ENCODE data around the gene BAZ1A. TPM values are rescaled to one million over a fixed set of nuclear protein-coding genes. Genes with fewer than 3 reads are reported as not detected.

BAZ1A gene
- total RNA-seq, 1 experiment from 2014 or later, result 136 TPM

DNA sequence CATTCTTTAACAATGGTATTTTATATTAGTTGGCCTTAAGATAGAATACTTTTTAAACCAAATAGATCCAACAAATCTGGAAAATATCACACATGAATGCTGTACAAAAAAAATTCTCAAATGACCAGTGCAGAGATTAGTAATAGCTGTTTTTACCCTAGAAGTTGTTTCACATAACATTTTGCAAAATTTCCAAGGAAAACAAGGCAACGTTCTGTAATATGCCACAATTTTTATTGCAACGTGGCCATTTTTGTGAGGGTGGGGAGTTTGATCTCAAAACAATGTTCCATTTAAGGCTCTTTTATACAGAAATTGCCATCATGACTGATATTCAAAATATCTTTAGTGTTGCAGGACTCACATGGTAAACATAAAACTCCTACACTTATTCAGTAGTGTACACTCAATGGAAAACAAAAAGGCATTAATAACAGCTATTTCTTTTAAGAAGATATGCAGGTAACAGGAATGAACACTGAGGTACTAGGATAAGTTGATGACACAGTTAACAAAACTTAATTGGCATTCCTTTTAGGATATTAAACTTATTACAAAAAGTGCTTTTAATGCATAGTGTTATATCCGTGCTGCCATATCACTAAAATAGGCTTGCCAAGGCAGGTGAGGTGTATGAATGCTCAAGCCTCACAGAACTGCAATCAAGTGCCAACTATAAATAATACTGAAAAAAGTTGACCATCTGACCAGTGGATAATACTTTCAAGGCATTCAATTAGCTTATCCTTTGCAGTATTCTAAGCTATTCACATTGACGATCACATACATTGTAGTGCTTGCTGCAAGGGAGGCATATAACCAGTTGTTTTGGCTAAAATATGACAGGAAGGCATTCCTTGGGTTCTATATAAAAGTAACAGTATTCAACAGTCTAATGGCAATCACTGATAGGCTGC lies 163.1 kb downstream of the BAZ1A start:
- H3K4me3 ChIP-seq (ENCODE audit: low read length), result peak overlapping the region; percentile 50
- no peak for DNase-seq
- H3K36me3 ChIP-seq (ENCODE audit: insufficient read depth, low read length), result peaks cover 8% of the 10 kb centered on the region; the same call in 1 of the 2 replicates
- no peaks in the 10 kb centered on the region for H4K20me1 ChIP-seq (ENCODE audit: insufficient read depth, low read depth, low read length)
- no peaks in the 10 kb centered on the region for H3K9me3 ChIP-seq (ENCODE audit: low read length)
- H3K27me3 ChIP-seq (ENCODE audit: low read length), result no peaks in the 10 kb centered on the region
- peak overlapping the region; percentile 97 for H3K4me2 ChIP-seq (ENCODE audit: low read depth, low read length, poor library complexity, severe bottlenecking)
- H3K9me2 ChIP-seq (replicated peaks; ENCODE audit: insufficient read depth, low read length), result no peaks in the 10 kb centered on the region
- peak overlapping the region; percentile 29 for H3K9ac ChIP-seq (ENCODE audit: low read length)
- peaks cover 28% of the 10 kb centered on the region for H3K79me2 ChIP-seq (ENCODE audit: low read length)
- peak overlapping the region; percentile 71 for H3K27ac ChIP-seq (ENCODE audit: low read length)
- no peak overlapping the region for H2AFZ ChIP-seq (ENCODE audit: low read length)
- H3K4me1 ChIP-seq (ENCODE audit: low read length), result peaks cover 51% of the 10 kb centered on the region

DNA sequence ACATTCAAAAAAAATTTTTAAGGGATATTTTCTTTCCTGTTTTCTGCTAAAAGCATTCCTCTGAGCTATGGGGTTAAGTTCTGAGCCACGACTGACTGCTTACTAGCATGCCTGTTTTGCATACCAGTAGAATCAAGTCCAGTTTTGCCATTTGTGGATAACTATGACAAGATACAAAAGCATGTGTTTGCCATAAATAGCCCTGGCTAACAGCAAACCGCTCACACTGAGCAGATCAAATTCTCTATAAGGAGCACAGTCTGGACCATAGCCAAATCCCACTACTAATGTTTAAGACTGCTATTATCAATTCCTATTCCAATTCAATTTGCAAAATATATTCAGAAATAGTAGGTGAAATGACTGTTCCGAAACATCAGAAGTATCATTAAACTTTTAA lies 164.0 kb downstream of the BAZ1A start:
- Histone ChIP-seq H3K9ac (ENCODE audit: low read length) (peak overlapping the region; percentile 29), H2AFZ (ENCODE audit: low read length) (0 out of 2 replicates have a peak overlapping the region, but pooled peaks have one; percentile 2), H3K9me3 (ENCODE audit: low read length) (no peaks in the 10 kb centered on the region), H3K79me2 (ENCODE audit: low read length) (peaks cover 28% of the 10 kb centered on the region), H3K4me1 (ENCODE audit: low read length) (peaks cover 51% of the 10 kb centered on the region), H3K9me2 (replicated peaks; ENCODE audit: insufficient read depth, low read length) (no peaks in the 10 kb centered on the region), H3K36me3 (ENCODE audit: insufficient read depth, low read length) (peaks cover 8% of the 10 kb centered on the region; the same call in 1 of the 2 replicates), H3K27ac (ENCODE audit: low read length) (peak overlapping the region; percentile 71), H3K4me3 (ENCODE audit: low read length) (peak overlapping the region; percentile 50), H3K4me2 (ENCODE audit: low read depth, low read length, poor library complexity, severe bottlenecking) (peak overlapping the region; percentile 97), H4K20me1 (ENCODE audit: insufficient read depth, low read depth, low read length) (no peaks in the 10 kb centered on the region), H3K27me3 (ENCODE audit: low read length) (no peaks in the 10 kb centered on the region)
- DNase-seq, result peak; percentile 88

DNA sequence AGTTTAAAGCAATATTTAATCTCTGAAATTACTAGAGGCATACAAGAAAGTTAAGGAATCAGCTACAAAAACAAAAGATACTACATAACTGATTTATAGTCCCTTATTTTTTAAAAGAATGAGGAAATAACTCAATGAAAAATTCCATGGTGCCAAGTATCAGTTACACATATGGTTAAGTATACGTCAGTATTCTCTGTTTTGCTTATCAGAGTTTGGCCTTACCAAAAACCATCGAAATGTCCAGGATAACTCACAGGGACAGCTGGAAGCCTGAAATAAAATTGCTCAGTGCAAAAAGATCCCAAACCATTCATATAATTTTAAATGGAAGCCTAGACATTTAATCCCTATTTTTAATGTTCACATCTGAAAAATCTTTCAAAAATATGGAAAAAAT lies 164.4 kb downstream of the BAZ1A start:
- no peak overlapping the region for H2AFZ ChIP-seq (ENCODE audit: low read length)
- no peaks in the 10 kb centered on the region for H3K9me2 ChIP-seq (replicated peaks; ENCODE audit: insufficient read depth, low read length)
- peak overlapping the region; percentile 97 for H3K4me2 ChIP-seq (ENCODE audit: low read depth, low read length, poor library complexity, severe bottlenecking)
- DNase-seq, result no peak
- H3K27me3 ChIP-seq (ENCODE audit: low read length), result no peaks in the 10 kb centered on the region
- no peaks in the 10 kb centered on the region for H4K20me1 ChIP-seq (ENCODE audit: insufficient read depth, low read depth, low read length)
- peak overlapping the region; percentile 50 for H3K4me3 ChIP-seq (ENCODE audit: low read length)
- H3K9me3 ChIP-seq (ENCODE audit: low read length), result no peaks in the 10 kb centered on the region
- peaks cover 51% of the 10 kb centered on the region for H3K4me1 ChIP-seq (ENCODE audit: low read length)
- H3K79me2 ChIP-seq (ENCODE audit: low read length), result peaks cover 28% of the 10 kb centered on the region
- H3K27ac ChIP-seq (ENCODE audit: low read length), result peak overlapping the region; percentile 71
- H3K9ac ChIP-seq (ENCODE audit: low read length), result peak overlapping the region; percentile 29
- H3K36me3 ChIP-seq (ENCODE audit: insufficient read depth, low read length), result peaks cover 8% of the 10 kb centered on the region; the same call in 1 of the 2 replicates

DNA sequence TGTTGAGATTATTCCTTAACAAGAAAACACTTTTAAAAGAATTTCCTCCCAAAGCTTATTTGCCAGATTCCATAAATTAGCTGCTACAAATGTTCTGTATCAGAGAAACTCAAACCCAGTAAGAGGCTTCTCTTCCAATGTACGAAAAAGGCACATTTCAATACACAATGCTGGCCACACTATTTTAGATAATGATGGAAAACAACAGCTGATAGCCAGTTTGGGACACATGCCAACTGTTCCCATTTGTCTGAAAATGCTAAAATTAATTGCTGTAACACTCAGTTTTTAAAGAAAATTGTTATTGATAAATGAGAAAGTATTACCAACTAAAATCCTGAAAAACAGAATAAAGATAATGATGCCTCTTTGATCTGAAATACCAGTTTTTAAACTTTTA lies 165.2 kb downstream of the BAZ1A start:
- Histone ChIP-seq H3K4me2 (ENCODE audit: low read depth, low read length, poor library complexity, severe bottlenecking) (no peak overlapping the region), H3K9me3 (ENCODE audit: low read length) (no peaks in the 10 kb centered on the region), H3K9me2 (replicated peaks; ENCODE audit: insufficient read depth, low read length) (no peaks in the 10 kb centered on the region), H4K20me1 (ENCODE audit: insufficient read depth, low read depth, low read length) (no peaks in the 10 kb centered on the region), H3K9ac (ENCODE audit: low read length) (no peak overlapping the region), H3K4me1 (ENCODE audit: low read length) (peaks cover 46% of the 10 kb centered on the region), H3K79me2 (ENCODE audit: low read length) (peaks cover 28% of the 10 kb centered on the region), H3K4me3 (ENCODE audit: low read length) (no peak overlapping the region), H2AFZ (ENCODE audit: low read length) (no peak overlapping the region), H3K27ac (ENCODE audit: low read length) (peak overlapping the region; percentile 71; the same call in 1 of the 2 replicates), H3K27me3 (ENCODE audit: low read length) (no peaks in the 10 kb centered on the region), H3K36me3 (ENCODE audit: insufficient read depth, low read length) (peaks cover 8% of the 10 kb centered on the region; the same call in 1 of the 2 replicates)
- no peak for DNase-seq

DNA sequence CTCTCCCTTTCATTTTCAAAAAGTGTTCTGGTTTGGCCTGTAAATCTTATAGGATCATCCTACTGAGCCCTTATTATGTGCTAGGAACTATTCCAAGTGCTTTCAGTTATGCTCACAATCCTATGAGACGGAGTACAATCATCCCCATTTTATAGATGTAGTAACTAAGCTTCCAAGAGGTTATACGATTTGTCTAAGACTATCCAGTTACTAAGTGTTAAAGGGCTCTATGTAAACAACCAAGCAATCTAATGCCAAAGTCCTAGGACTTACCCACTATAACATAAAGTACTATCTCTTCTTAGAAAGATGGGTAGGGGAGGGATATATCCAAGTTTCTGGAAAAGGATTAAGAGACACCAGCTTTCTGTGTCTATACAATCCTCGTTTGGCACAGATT lies 167.4 kb downstream of the BAZ1A start:
- H3K4me3 ChIP-seq (ENCODE audit: low read length), result no peak overlapping the region
- peaks cover 35% of the 10 kb centered on the region for H3K4me1 ChIP-seq (ENCODE audit: low read length)
- DNase-seq, result no peak
- H3K9ac ChIP-seq (ENCODE audit: low read length), result no peak overlapping the region
- H3K27ac ChIP-seq (ENCODE audit: low read length), result no peak overlapping the region
- H3K79me2 ChIP-seq (ENCODE audit: low read length), result peaks cover 17% of the 10 kb centered on the region
- no peaks in the 10 kb centered on the region for H4K20me1 ChIP-seq (ENCODE audit: insufficient read depth, low read depth, low read length)
- no peaks in the 10 kb centered on the region for H3K27me3 ChIP-seq (ENCODE audit: low read length)
- H3K9me2 ChIP-seq (replicated peaks; ENCODE audit: insufficient read depth, low read length), result no peaks in the 10 kb centered on the region
- peaks cover 8% of the 10 kb centered on the region; the same call in 1 of the 2 replicates for H3K36me3 ChIP-seq (ENCODE audit: insufficient read depth, low read length)
- H3K9me3 ChIP-seq (ENCODE audit: low read length), result no peaks in the 10 kb centered on the region
- no peak overlapping the region for H3K4me2 ChIP-seq (ENCODE audit: low read depth, low read length, poor library complexity, severe bottlenecking)
- no peak overlapping the region for H2AFZ ChIP-seq (ENCODE audit: low read length)

Small RNAs within 50 kb of the gene (small RNA-seq; reads per million reads assigned to genes)
- gene AL121603.1 (not detected), gene RNU7-41P (not detected)

Other genes starting within 250 kb of the BAZ1A start
- gene SNX6, start 245.2 kb downstream of the BAZ1A start, total RNA-seq (2014; rRNA removed; shearing (Covaris generic); ENCODE audit: low replicate concordance), result 48.7 and 120 TPM in 2 replicates
- gene CFL2, start 160.8 kb downstream of the BAZ1A start, total RNA-seq (2014; rRNA removed; shearing (Covaris generic); ENCODE audit: low replicate concordance), result 6.1 and 19.0 TPM in 2 replicates
- gene SRP54, start 107.6 kb upstream of the BAZ1A start, total RNA-seq (2014; rRNA removed; shearing (Covaris generic); ENCODE audit: low replicate concordance), result 86.8 and 115 TPM in 2 replicates
- 35.6 and 39.2 TPM in 2 replicates for gene FAM177A1, start 170.9 kb upstream of the BAZ1A start, total RNA-seq (2014; rRNA removed; shearing (Covaris generic); ENCODE audit: low replicate concordance)
- 42.1 and 86.2 TPM in 2 replicates for gene PPP2R3C, start 246.6 kb upstream of the BAZ1A start, total RNA-seq (2014; rRNA removed; shearing (Covaris generic); ENCODE audit: low replicate concordance)
- 58.4 and 60.8 TPM in 2 replicates for gene PRORP, start 247.2 kb upstream of the BAZ1A start, total RNA-seq (2014; rRNA removed; shearing (Covaris generic); ENCODE audit: low replicate concordance)

Measured in Karpas-422 (cell line).